Measurements from ENCODE around the gene EOLA2. TPM values are rescaled to one million over a fixed set of nuclear protein-coding genes. Genes with fewer than 3 reads are reported as not detected.
"Not testable (repeated sequence)": the region's sequence is repeated elsewhere in the genome, so short reads cannot be mapped to it uniquely, and the experiment has no call there.

Gene EOLA2
- total RNA-seq, 2 experiments from 2014 or later: 40.6 to 45.0 TPM

GRCh38 chrX:149945087-149945670 is 6.9 kb upstream of the EOLA2 start:
- DNase-seq; H3K4me1 Mint-ChIP-seq; H3K27me3 Mint-ChIP-seq; POLR2A ChIA-PET; H3K36me3 Mint-ChIP-seq (ENCODE audit: low read depth); H3K27ac Mint-ChIP-seq; H3K4me3 Mint-ChIP-seq; CTCF ChIA-PET; H3K9me3 Mint-ChIP-seq: not testable (repeated sequence)

GRCh38 chrX:149940674-149941024 is 2.4 kb upstream of the EOLA2 start:
- Mint-ChIP-seq H3K27ac (peak overlapping the region; percentile 93), H3K4me3 (peak overlapping the region; percentile 81)
- ChIA-PET POLR2A (interaction anchor here (0.7 to 1.7 kb wide), 3 partner anchors 410 to 752 kb away, joined by 3 to 7 read pairs (median 4); no protein-coding TSS in a partner anchor), CTCF (interaction anchor here (0.6 to 3.2 kb wide), 7 partner anchors 67 to 629 kb away, joined by 3 to 27 read pairs (median 3); partner anchors contain the start of gene EOLA1)
- DNase-seq; H3K27me3 Mint-ChIP-seq; H3K9me3 Mint-ChIP-seq; H3K4me1 Mint-ChIP-seq; H3K36me3 Mint-ChIP-seq (ENCODE audit: low read depth): not testable (repeated sequence)

- Mint-ChIP-seq H3K4me3 (peak overlapping the region; percentile 81), H3K27me3 (no peaks in the 10 kb centered on the region), H3K36me3 (ENCODE audit: low read depth) (no peaks in the 10 kb centered on the region), H3K9me3 (no peaks in the 10 kb centered on the region), H3K4me1 (peaks cover 7% of the 10 kb centered on the region), H3K27ac (peak overlapping the region; percentile 93)
- POLR2A ChIA-PET: interaction anchor here (0.7 to 2.1 kb wide), 5 partner anchors 400 to 752 kb away, joined by 3 to 18 read pairs (median 4); partner anchors contain the start of gene EOLA1
- peak; percentile 92 for DNase-seq
- CTCF ChIA-PET: interaction anchor here (0.6 to 3.2 kb wide), 8 partner anchors 10 to 629 kb away, joined by 3 to 27 read pairs (median 3); partner anchors contain the start of gene EOLA1
These were observed 1.8 kb upstream of the EOLA2 start for GRCh38 chrX:149939905-149940673.

- peaks cover 2% of the 10 kb centered on the region for H3K36me3 Mint-ChIP-seq (ENCODE audit: low read depth)
- no peak for DNase-seq
- ChIA-PET CTCF (interaction anchor here (0.9 to 3.2 kb wide), 3 partner anchors 11 to 400 kb away, joined by 4 to 27 read pairs (median 6); partner anchors contain the start of gene EOLA1), POLR2A (interaction anchor here (1.0 to 2.1 kb wide), 6 partner anchors 399 to 754 kb away, joined by 3 to 18 read pairs (median 4); partner anchors contain the start of gene EOLA1)
- no peaks in the 10 kb centered on the region for H3K9me3 Mint-ChIP-seq
- H3K4me3 Mint-ChIP-seq: peak overlapping the region; percentile 81
- peak overlapping the region; percentile 93 for H3K27ac Mint-ChIP-seq
- H3K27me3 Mint-ChIP-seq: no peaks in the 10 kb centered on the region
- H3K4me1 Mint-ChIP-seq: peaks cover 7% of the 10 kb centered on the region
These were observed 1.3 kb upstream of the EOLA2 start for GRCh38 chrX:149939655-149939904.

- no peaks in the 10 kb centered on the region for H3K27me3 Mint-ChIP-seq
- DNase-seq: peak; percentile 93
- H3K4me1 Mint-ChIP-seq: peaks cover 7% of the 10 kb centered on the region
- peak overlapping the region; percentile 81 for H3K4me3 Mint-ChIP-seq
- CTCF ChIA-PET: interaction anchor here (0.8 to 3.2 kb wide), 5 partner anchors 38 to 429 kb away, joined by 3 to 27 read pairs (median 3); partner anchors contain the start of gene EOLA1
- H3K27ac Mint-ChIP-seq: peak overlapping the region; percentile 100
- POLR2A ChIA-PET: interaction anchor here (0.9 to 2.1 kb wide), 8 partner anchors 29 to 755 kb away, joined by 3 to 18 read pairs (median 4); partner anchors contain the start of gene EOLA1
- no peaks in the 10 kb centered on the region for H3K9me3 Mint-ChIP-seq
- H3K36me3 Mint-ChIP-seq (ENCODE audit: low read depth): peaks cover 5% of the 10 kb centered on the region
These were observed 777 bp upstream of the EOLA2 start for GRCh38 chrX:149938881-149939654.

GRCh38 chrX:149937871-149938426 is 342 bp downstream of the EOLA2 start:
- ChIA-PET CTCF (interaction anchor here (0.6 to 3.2 kb wide), 6 partner anchors 22 to 717 kb away, joined by 3 to 27 read pairs (median 4); partner anchors contain the start of gene EOLA1), POLR2A (interaction anchor here (0.6 to 1.4 kb wide), 7 partner anchors 25 to 756 kb away, joined by 3 to 5 read pairs (median 4); no protein-coding TSS in a partner anchor)
- Mint-ChIP-seq H3K27ac (peak overlapping the region; percentile 100), H3K4me1 (peaks cover 7% of the 10 kb centered on the region), H3K27me3 (no peaks in the 10 kb centered on the region), H3K9me3 (no peaks in the 10 kb centered on the region), H3K4me3 (peak overlapping the region; percentile 85), H3K36me3 (ENCODE audit: low read depth) (peaks cover 5% of the 10 kb centered on the region)
- DNase-seq: peak; percentile 24

- Mint-ChIP-seq H3K4me3 (peak overlapping the region; percentile 85), H3K27ac (peak overlapping the region; percentile 100)
- not testable (repeated sequence) for H3K9me3 Mint-ChIP-seq; H3K27me3 Mint-ChIP-seq; H3K36me3 Mint-ChIP-seq (ENCODE audit: low read depth); DNase-seq; H3K4me1 Mint-ChIP-seq
- ChIA-PET POLR2A (interaction anchor here (1.1 kb wide), 1 partner anchor 432 kb away, joined by 3 read pairs; no protein-coding TSS in a partner anchor), CTCF (interaction anchor here (2.7 kb wide), 1 partner anchor 65 kb away, joined by 6 read pairs; no protein-coding TSS in a partner anchor)
These were observed 963 bp downstream of the EOLA2 start for GRCh38 chrX:149937328-149937727.

GRCh38 chrX:149933547-149933946 is 4.7 kb downstream of the EOLA2 start:
- DNase-seq; H3K9me3 Mint-ChIP-seq; H3K4me1 Mint-ChIP-seq; H3K4me3 Mint-ChIP-seq; H3K27me3 Mint-ChIP-seq; H3K36me3 Mint-ChIP-seq (ENCODE audit: low read depth); POLR2A ChIA-PET; CTCF ChIA-PET; H3K27ac Mint-ChIP-seq: not testable (repeated sequence)

GRCh38 chrX:149932970-149933369 is 5.3 kb downstream of the EOLA2 start:
- H3K36me3 Mint-ChIP-seq (ENCODE audit: low read depth); POLR2A ChIA-PET; DNase-seq; CTCF ChIA-PET; H3K27ac Mint-ChIP-seq; H3K9me3 Mint-ChIP-seq; H3K4me3 Mint-ChIP-seq; H3K27me3 Mint-ChIP-seq; H3K4me1 Mint-ChIP-seq: not testable (repeated sequence)

GRCh38 chrX:149932150-149932549 is 6.1 kb downstream of the EOLA2 start:
- H3K27ac Mint-ChIP-seq; H3K4me3 Mint-ChIP-seq; H3K4me1 Mint-ChIP-seq; H3K36me3 Mint-ChIP-seq (ENCODE audit: low read depth); H3K27me3 Mint-ChIP-seq; DNase-seq; POLR2A ChIA-PET; H3K9me3 Mint-ChIP-seq; CTCF ChIA-PET: not testable (repeated sequence)

GRCh38 chrX:149931355-149931754 is 6.9 kb downstream of the EOLA2 start:
- H3K4me3 Mint-ChIP-seq; H3K4me1 Mint-ChIP-seq; DNase-seq; POLR2A ChIA-PET; H3K27ac Mint-ChIP-seq; H3K36me3 Mint-ChIP-seq (ENCODE audit: low read depth); CTCF ChIA-PET; H3K9me3 Mint-ChIP-seq; H3K27me3 Mint-ChIP-seq: not testable (repeated sequence)

- H3K27ac Mint-ChIP-seq: peak within 1 kb of the TSS; percentile 68
- H3K9me3 Mint-ChIP-seq; H3K4me3 Mint-ChIP-seq; CTCF ChIA-PET; DNase-seq; H3K36me3 Mint-ChIP-seq (ENCODE audit: low read depth); POLR2A ChIA-PET; H3K4me1 Mint-ChIP-seq; H3K27me3 Mint-ChIP-seq: not testable (repeated sequence)
These were observed 8.9 kb downstream of the EOLA2 start, which contains the start of gene HSFX4 for GRCh38 chrX:149929400-149929799. Gene HSFX4, plus strand, starts transcription at chrX:149929573. Its CDS starts 72 bp downstream, at chrX:149929645.
